Measurements from ENCODE around the gene CROCC2. TPM values are rescaled to one million over a fixed set of nuclear protein-coding genes. Genes with fewer than 3 reads are reported as not detected.

CROCC2 gene
- total RNA-seq, 1 donor from 2014 or later = not detected

DNA sequence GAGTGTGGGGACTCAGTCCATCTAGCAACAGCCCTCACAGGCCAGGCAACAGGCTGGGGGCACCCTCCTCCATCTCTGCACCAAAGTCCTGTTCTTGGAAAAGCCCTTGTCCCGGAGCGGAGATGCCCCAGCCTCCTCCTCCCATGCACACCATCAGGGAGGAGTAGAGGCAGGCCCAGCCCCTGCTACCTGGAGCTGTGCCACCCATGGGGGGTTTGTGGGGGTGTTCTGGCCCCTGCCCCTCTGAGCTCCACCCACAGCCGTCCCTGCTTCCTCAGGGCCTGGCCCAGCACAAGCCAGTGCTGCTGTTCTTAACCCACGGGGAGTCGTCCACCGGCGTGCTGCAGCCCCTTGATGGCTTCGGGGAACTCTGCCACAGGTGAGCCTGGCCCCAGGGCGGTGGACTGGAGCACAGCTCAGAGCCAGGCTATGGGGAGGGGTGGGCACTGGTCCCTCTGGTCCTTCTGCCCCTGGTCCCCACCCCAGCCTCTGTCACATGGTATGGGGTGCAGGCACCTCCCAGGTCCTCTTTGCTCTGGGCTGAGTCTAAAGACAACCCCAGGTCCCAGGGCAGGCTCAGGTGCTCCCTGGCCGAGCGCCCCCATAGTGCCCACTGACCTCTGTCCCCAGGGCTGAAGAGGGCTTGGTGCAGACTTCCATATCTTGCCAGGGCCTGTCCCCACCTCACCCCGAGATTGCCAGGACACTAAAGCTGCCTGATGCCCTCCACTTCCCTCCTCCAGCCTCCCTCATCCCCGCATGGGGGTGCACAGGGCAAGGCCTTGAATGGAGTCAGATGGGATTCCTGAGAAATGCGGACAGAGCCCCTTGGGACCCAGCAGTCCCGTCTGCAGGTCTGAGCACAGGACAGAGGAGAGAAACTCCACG, 34.8 kb upstream of the CROCC2 start:
- Mint-ChIP-seq H3K9me3 (no peaks in the 10 kb centered on the region), H3K4me3 (no peak overlapping the region), H3K27ac (ENCODE audit: unreplicated experiment) (peak overlapping the region; percentile 19), H3K4me1 (no peaks in the 10 kb centered on the region), H3K27me3 (ENCODE audit: low read depth) (no peaks in the 10 kb centered on the region), H3K36me3 (ENCODE audit: low read depth) (no peaks in the 10 kb centered on the region)
- DNase-seq (ENCODE audit: low read depth, low spot score) = no peak
- TF ChIP-seq, protein P1, sequence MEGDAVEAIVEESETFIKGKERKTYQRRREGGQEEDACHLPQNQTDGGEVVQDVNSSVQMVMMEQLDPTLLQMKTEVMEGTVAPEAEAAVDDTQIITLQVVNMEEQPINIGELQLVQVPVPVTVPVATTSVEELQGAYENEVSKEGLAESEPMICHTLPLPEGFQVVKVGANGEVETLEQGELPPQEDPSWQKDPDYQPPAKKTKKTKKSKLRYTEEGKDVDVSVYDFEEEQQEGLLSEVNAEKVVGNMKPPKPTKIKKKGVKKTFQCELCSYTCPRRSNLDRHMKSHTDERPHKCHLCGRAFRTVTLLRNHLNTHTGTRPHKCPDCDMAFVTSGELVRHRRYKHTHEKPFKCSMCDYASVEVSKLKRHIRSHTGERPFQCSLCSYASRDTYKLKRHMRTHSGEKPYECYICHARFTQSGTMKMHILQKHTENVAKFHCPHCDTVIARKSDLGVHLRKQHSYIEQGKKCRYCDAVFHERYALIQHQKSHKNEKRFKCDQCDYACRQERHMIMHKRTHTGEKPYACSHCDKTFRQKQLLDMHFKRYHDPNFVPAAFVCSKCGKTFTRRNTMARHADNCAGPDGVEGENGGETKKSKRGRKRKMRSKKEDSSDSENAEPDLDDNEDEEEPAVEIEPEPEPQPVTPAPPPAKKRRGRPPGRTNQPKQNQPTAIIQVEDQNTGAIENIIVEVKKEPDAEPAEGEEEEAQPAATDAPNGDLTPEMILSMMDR (conservative IDR thresholded peaks at IDR 0.05) = no peak

DNA sequence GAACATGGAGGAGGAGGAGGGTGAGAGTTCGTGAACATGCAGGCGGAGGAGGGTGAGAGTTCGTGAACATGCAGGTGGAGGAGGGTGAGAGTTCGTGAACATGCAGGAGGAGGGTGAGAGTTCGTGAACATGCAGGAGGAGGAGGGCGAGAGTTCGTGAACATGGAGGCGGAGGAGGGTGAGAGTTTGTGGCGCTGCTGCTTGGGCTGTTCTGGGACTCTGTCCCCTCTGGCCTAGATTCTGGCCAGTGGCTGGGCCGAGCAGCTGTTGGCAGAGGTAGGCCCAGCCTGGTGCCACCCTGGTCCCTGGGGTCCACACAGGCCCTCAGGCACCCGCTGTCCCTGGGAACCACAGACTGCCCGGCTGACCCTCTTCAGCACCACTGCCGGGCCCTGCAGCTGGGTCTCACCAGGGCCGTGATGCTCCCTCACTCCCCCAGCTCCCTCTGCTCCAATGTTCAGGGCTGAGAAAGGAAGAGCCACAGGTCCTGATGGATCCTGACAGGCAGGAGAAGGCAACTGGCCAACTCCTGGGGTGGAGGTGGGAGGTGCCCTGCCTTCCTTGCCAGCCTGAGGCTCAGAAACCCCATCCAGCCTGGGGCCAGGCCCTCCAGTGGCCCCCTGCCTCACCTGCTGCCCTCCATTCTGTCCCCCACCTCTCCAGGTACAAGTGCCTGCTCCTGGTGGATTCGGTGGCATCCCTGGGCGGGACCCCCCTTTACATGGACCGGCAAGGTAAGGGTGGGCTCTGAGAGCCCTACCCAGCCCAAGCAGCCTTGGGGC, 33.6 kb upstream of the CROCC2 start:
- TF ChIP-seq, protein P1 (conservative IDR thresholded peaks at IDR 0.05) = no peak

GRCh38 chr2:240873098-240873788, 32.9 kb upstream of the CROCC2 start:
- Mint-ChIP-seq H3K27ac (ENCODE audit: unreplicated experiment) (no peak overlapping the region), H3K36me3 (ENCODE audit: low read depth) (no peaks in the 10 kb centered on the region), H3K4me3 (no peak overlapping the region), H3K27me3 (ENCODE audit: low read depth) (no peaks in the 10 kb centered on the region), H3K9me3 (no peaks in the 10 kb centered on the region), H3K4me1 (no peaks in the 10 kb centered on the region)
- TF ChIP-seq, protein P1 (conservative IDR thresholded peaks at IDR 0.05) = no peak
- no peak for DNase-seq (ENCODE audit: low read depth, low spot score)

More for the DNA sequence above, 33.6 kb upstream of the CROCC2 start:
- Mint-ChIP-seq H3K4me1 (no peaks in the 10 kb centered on the region), H3K27ac (ENCODE audit: unreplicated experiment) (no peak overlapping the region), H3K4me3 (no peak overlapping the region), H3K9me3 (no peaks in the 10 kb centered on the region), H3K36me3 (ENCODE audit: low read depth) (no peaks in the 10 kb centered on the region), H3K27me3 (ENCODE audit: low read depth) (no peaks in the 10 kb centered on the region)
- DNase-seq (ENCODE audit: low read depth, low spot score) = no peak

- no peak for DNase-seq (ENCODE audit: low read depth, low spot score)
- Mint-ChIP-seq H3K4me1 (no peaks in the 10 kb centered on the region), H3K36me3 (ENCODE audit: low read depth) (no peaks in the 10 kb centered on the region), H3K27ac (ENCODE audit: unreplicated experiment) (no peak overlapping the region), H3K9me3 (no peaks in the 10 kb centered on the region), H3K27me3 (ENCODE audit: low read depth) (no peaks in the 10 kb centered on the region), H3K4me3 (no peak overlapping the region)
- TF ChIP-seq, protein P1 (conservative IDR thresholded peaks at IDR 0.05) = no peak
Measured at GRCh38 chr2:240873805-240874714, 32.1 kb upstream of the CROCC2 start.

All from neural crest cell (in vitro differentiated cells).